DMS79 (cell line): ENCODE measurements around the gene GALNS.

Experiments used
- DNase-seq: peaks from one replicate; lab custom pipeline; 2025; lab: John Stamatoyannopoulos, UW

Gene GALNS

GRCh38 chr16:88875703-88876234 lies 19.0 kb upstream of the GALNS start:
- no peak for DNase-seq

DNA sequence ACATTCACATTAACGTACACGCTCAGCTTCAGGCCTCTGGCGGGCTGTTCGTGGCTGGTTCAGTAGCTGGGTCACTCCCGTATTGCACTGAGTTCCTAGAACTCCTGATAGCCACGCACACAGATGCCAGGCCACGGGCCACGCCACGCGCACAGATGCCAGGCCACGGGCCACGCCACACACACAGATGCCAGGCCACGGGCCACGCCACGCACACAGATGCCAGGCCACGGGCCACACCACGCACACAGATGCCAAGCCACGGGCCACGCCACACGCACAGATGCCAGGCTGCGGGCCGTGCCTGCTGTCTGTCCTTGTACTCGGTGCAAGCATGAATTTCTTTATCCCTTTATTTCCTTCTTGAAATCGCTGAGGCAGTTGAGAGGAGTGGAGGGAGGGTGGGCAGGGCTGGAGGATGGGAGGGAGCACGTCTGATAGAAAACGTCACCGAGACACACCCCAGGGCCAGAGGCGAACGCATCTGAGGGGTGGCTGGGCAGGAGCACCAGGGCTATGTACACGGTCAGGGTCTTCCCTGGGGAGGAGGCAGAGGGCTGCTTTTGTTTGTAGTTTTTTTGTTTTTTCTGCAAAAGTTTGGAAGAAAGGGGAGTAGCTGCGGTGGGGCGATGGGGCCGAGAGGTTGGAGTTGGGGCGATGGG lies 18.3 kb upstream of the GALNS start:
- no peak for DNase-seq

- no peak for DNase-seq
Observed at GRCh38 chr16:88872650-88873331, 16.0 kb upstream of the GALNS start.

DNA sequence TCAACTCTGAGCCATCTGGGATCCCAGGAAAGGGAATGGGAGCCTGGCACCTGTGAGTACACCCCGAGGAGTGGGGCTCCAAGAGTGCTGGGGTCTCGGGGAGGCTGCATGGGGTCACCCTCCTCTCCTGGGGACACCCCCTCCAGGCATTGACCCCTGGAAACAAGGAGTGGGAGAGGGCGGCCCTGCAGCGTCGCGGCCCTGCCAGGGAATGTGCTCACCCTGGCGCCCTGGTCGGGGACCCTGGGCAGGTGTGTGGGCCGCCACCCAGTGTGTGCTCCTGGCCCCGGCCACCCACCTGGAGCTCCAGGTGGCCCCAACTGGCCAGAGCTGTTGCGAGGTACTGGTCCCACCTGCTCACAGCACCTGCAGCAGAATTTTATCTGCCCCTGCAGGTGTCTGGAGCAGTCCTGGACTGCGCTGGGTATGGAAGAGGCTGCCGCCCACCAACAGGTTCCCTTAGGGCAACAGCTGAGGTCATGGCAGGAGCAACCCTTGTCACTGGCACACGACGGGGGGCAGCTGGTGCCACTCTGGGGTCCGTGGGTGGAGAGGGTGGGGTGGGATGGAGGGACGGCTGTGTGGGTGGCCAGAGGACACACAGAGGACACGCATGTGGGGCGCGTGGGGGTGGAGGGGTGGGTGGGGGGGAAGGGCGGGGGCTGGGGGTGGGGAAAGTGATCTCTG lies 15.1 kb upstream of the GALNS start:
- DNase-seq: no peak

- DNase-seq: no peak
Observed at GRCh38 chr16:88871349-88871702, 14.6 kb upstream of the GALNS start.

DNA sequence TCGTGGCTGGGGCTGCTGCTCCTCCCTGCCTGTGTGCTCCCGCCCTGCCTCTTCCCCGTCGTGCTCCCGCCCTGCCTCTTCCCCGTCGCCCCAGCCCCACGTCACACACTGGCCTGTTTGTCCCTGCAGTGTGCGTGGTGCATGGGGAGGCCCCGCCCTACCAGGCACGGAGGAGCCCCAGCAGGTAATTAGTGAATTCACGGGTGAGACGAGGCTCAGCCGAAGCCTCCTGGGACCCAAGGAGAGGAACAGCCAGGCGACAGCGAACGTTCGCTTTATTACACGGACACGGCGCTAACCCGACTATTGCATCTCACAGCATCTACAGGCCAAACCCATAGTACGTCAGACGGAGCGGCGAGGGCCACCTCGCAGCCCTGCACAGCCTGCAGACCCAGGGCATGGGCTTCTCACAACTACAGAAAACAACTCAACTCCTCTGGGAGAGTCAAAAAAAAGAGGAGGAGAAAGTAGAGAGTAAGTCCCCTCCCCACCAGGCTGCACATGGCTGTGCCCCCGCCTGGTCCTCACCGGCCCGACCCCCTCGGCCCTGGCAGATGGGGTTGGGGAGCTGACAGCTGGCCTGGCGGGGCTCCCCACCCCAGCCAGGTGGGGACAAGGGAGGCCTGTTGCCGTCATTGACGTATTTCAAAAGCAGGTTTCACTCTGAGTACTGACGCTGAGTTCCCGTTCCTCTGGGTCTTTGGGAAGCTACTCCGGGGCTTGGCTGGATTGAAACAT lies 14.0 kb upstream of the GALNS start:
- no peak for DNase-seq

- DNase-seq: no peak
Observed at GRCh38 chr16:88869673-88869980, 12.9 kb upstream of the GALNS start.

DNA sequence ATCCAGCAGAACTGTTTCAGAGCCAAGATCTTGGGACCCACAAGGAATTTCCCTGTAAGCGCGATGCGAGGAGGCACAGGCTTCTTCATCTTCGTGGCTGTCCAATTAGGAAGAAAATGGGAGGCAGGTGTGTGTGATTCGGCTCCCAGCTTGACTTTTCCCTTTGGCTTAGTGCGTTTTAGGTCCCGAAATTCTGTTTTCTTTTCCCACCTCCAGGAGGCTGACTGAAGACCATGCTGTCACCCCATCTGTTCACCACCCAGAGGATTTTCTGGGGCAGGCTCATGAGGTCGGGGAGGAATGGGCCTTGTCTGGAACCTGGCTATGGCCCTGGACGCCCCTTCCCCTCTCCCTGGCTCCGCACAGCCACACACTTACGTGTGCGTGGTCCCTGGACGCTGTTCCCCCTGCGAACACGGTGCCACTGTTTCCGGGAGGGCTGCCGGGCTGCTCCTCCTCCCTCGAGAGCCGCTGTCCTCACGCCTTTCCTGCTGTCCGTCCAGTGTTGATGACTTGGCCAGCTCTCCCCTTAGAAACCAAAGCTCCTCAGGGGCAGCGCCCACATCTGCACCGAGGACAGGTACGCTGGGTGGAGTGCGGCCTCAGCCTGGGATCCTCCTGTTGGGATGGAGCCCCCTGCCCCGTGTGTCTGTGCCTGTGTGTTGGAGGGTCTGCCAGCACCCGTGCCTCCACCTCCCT lies 12.4 kb upstream of the GALNS start:
- DNase-seq: no peak

- no peak for DNase-seq
Observed at GRCh38 chr16:88867581-88868246, 11.0 kb upstream of the GALNS start.

- DNase-seq: no peak
Observed at GRCh38 chr16:88866151-88866920, 9.6 kb upstream of the GALNS start, which contains the start of gene PABPN1L. PABPN1L (minus strand) TSS chr16:88866660; CDS start chr16:88866606, 54 bp downstream.

DNA sequence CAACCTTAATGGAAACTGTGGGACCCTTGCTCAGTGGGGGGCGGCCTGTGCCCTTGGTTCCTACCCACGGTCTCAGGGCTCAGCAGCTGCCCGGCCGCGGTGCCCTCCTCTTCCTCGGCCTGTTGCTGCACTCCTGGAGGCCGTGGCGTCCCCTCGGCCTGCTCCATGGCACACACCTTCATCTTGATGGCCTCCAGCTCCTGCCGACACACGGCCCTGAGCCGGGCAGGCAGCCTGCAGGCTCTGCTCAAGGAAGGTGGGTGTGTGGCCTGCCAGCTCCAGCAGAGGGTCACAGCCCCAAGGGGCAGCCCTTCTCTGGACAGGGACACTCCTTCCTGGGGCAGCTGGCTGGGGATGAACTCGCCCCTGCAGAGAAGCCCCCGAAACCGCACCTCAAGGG lies 9.0 kb upstream of the GALNS start:
- DNase-seq: no peak

GRCh38 chr16:88865310-88865709 lies 8.6 kb upstream of the GALNS start:
- DNase-seq: no peak

DNA sequence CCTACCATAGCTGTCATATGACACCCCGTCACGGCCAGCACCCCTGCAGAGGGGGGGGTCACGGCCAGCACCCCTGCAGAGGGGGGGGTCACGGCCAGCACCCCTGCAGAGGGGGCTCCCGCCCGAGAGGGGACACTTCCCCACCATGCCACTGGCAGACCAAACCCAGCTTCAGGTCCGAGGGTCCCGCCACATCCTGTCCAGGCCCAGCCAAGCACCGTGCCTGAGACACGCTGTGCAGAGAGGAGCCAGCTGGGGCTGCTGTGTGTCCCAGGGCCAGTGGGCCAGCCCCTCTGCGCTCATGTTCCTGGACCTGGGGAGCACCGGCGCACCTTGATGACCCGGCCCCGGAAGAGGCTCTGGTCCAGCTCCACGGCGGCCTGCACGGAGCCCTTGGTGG lies 7.8 kb upstream of the GALNS start:
- no peak for DNase-seq

- DNase-seq: no peak
Observed at GRCh38 chr16:88864099-88864498, 7.4 kb upstream of the GALNS start.

- no peak for DNase-seq
Observed at GRCh38 chr16:88863426-88863825, 6.7 kb upstream of the GALNS start.

- no peak for DNase-seq
Observed at GRCh38 chr16:88862968-88863367, 6.2 kb upstream of the GALNS start.

- no peak for DNase-seq
Observed at GRCh38 chr16:88861359-88861758, 4.6 kb upstream of the GALNS start.

DNA sequence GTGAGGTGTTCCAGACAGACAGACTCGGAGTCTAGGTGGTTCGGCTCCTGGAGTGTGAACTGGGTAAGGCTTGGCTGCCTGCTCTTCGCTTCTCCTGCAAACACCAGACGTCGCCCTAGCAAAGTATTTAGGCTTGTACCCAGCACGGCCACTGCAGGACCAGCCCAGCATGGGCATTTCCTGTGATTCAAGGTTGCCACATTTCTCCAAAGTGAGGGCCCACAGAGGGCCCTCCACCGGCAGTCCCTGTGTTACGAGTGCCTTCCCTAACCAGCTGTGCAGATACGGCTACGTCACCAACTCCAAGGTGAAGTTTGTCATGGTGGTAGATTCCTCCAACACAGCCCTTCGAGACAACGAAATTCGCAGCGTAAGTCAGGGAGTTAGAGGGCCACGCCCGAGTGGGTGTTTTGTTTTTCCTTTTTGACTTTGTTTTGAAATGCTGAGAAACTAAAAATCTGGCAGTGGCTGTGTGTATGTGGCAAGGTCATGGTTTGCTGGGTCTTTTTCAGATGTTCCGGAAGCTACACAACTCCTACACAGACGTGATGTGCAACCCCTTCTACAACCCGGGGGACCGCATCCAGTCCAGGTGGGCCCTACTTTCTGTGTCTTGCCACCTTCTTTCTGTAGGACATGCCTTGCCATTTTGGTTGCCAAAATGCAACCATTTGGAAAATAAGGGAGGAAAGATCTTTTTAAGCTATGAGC lies 2.8 kb upstream of the GALNS start:
- no peak for DNase-seq

DNA sequence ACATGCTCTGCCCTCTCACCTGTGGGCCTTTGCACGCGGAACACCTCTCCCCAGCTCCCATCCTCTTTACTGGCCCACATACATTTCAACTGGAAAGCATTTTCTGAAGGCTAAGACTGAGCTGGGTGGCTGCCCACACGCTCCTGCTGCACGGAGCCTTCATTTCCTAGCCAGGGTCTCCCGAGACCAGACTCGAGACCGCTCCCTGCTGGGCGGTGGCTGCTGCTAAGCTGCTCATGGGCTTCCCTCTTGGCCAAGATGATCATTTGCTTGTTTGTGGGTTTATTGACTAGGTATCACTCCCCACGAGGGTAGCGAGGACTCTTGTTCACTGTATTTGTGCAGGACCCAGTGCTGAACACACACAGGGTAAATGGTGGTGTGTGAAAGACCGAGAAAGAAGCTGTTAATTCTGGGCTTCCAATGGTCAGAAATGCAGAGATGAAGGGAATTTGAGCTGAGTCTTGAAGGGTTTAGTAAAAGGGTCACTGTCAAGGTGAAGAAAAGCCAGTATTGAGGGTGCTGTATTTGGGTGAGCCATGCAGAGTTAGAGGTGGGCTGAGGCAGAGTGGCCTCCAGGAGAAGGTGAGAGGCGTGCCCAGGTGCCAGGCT lies 1.1 kb upstream of the GALNS start:
- DNase-seq: no peak
